DOHH2 (cell line): ENCODE data around the gene ATF5.

Source experiments
- EZH2phosphoT487 ChIP-seq: fragments of 200-600 bp; sonication (generic); IDR thresholded peaks from 2 replicates; pipeline ENCODE4 v1.6.1; 2017; ENCODE audit warnings: borderline replicate concordance, mild to moderate bottlenecking, antibody characterized with exemption, low read length, moderate library complexity, mixed read lengths
- TF ChIP-seq, protein P1 (sequence below): fragments of 200-600 bp; sonication (generic); IDR thresholded peaks from one replicate; pipeline ENCODE4 v1.5.1; 2014; ENCODE audit warnings: antibody characterized with exemption, mild to moderate bottlenecking, low read depth, low read length; ENCODE audit not compliant: poor library complexity, severe bottlenecking

DNA sequence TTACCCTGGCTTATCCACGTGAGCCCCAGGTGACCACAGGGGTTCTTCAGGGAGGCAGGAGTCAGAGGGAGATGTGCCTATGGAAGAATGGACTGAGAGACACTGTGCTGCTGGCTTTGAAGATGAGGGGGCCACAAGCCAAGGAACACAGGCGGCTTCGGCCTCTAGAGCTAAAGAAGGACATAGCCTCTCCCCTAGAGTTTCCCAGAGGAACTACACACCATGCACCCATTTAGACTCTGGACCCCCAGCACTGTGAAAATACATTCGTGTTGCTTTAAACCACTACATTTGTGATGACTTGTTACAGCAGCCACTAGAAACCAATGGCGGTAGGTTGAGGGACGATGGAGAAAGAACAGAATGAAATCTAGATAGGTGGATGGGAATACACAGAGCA, 13.7 kb upstream of the ATF5 start:
- TF ChIP-seq, protein P1, sequence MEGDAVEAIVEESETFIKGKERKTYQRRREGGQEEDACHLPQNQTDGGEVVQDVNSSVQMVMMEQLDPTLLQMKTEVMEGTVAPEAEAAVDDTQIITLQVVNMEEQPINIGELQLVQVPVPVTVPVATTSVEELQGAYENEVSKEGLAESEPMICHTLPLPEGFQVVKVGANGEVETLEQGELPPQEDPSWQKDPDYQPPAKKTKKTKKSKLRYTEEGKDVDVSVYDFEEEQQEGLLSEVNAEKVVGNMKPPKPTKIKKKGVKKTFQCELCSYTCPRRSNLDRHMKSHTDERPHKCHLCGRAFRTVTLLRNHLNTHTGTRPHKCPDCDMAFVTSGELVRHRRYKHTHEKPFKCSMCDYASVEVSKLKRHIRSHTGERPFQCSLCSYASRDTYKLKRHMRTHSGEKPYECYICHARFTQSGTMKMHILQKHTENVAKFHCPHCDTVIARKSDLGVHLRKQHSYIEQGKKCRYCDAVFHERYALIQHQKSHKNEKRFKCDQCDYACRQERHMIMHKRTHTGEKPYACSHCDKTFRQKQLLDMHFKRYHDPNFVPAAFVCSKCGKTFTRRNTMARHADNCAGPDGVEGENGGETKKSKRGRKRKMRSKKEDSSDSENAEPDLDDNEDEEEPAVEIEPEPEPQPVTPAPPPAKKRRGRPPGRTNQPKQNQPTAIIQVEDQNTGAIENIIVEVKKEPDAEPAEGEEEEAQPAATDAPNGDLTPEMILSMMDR = peak; percentile 39
- TF ChIP-seq EZH2phosphoT487 = no peak
